Gastroesophageal sphincter (tissue), 3 donors: ENCODE results near the gene ADGRG4.

Experiments
- CTCF ChIP-seq, 4 experiments: fragments of 200-600 bp in 2 of 4; fragments of 450-650 bp in 2 of 4; sonication (generic) in 1 of 4; IDR thresholded peaks; one replicate each; pipeline ENCODE4 v1.5.1; 2017 to 2019; ENCODE audit warnings: antibody characterized with exemption in 4 of 4, mild to moderate bottlenecking in 2 of 4, moderate library complexity in 2 of 4
- EP300 ChIP-seq: sonication (generic); formaldehyde crosslinking; IDR thresholded peaks from one replicate; pipeline ENCODE4 v1.6.1; 2017; ENCODE audit warnings: antibody characterized with exemption, mild to moderate bottlenecking
- POLR2A ChIP-seq, 2 donors: fragments of 450-650 bp; IDR thresholded peaks; one replicate each; pipeline ENCODE4 v1.6.1; 2017; ENCODE audit warnings: antibody characterized with exemption in 2 of 2, mild to moderate bottlenecking in 2 of 2, moderate library complexity in 1 of 2

GRCh38 chrX:136259543-136259942 lies 41.2 kb upstream of the ADGRG4 start:
- TF ChIP-seq POLR2A (IDR thresholded peaks at IDR 0.05): no peak
- no peak for TF ChIP-seq CTCF (IDR thresholded peaks at IDR 0.05)
- TF ChIP-seq EP300: no peak
